ENCODE data around the gene ORM2. TPM values are rescaled to one million over a fixed set of nuclear protein-coding genes. Genes with fewer than 3 reads are reported as not detected.

The ORM2 gene
- total and polyA plus RNA-seq, 2 of the 8 experiments (the other 6 are each of a cell fraction or from before 2014, with no cell fraction given), result 1.3 TPM; not detected in 1

DNA sequence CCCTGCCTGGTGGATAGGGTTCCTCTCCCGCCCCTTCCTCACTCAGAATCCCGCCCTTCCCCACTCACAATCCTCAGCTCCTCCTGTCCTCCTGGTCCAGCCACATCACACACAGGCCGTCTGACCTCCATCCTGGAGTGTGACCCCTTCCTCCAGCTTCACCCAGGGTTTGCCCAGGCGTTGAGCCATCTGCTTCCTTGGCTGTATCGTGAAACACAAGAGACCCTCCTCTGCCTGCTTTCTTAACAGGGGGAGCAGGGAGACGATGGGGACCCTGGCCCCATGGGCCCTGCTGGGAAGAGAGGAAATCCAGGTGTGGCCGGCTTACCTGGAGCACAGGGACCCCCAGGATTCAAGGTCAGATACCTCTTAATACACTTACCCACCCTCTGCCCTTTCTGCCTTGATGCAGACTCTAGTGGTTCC is 39.1 kb upstream of the ORM2 start (continued):
- no peak for TF ChIP-seq FOSL1 (IDR thresholded peaks at IDR 0.05; ENCODE audit: insufficient read depth, low read depth, low read length)
